IPS-NIHi7 (cell line): Measurements from ENCODE around the gene CCDC89.
"Not testable (repeated sequence)": the region's sequence is repeated elsewhere in the genome, so short reads cannot be mapped to it uniquely, and the experiment has no call there.

Experiments
- DNase-seq: peaks from one replicate; pipeline ENCODE4 v3.0.0; 2012; ENCODE audit warnings: mixed read lengths; ENCODE audit errors: extremely low spot score

Gene CCDC89

DNA sequence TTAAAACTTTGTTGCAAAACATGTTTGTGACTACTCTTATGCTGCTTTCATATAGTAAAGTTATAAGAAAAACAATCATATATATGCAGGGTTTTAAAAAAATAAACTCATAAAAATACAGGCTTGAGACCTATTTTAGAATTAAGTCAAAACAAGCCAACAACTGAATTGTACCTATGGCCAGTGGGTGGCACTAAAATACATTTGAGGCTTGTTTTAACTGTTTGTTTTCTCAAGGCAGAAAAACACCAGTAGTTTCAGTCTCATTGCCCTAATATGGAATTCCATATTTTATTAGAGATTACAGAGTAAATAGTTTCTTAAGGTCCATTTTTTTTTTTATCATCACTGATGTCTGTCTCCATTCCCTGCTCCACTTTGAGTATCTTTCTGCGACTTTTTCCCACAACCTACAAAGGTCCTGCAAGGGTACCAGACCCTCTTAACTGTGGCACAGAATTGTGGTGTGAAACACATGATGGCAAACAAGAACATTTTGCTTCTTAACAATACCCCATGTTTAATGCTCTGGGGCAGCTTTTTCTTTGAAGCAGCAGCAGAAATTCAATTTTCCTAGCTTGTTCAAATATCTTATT, 8.5 kb upstream of the CCDC89 start:
- peak; percentile 45 for DNase-seq

DNA sequence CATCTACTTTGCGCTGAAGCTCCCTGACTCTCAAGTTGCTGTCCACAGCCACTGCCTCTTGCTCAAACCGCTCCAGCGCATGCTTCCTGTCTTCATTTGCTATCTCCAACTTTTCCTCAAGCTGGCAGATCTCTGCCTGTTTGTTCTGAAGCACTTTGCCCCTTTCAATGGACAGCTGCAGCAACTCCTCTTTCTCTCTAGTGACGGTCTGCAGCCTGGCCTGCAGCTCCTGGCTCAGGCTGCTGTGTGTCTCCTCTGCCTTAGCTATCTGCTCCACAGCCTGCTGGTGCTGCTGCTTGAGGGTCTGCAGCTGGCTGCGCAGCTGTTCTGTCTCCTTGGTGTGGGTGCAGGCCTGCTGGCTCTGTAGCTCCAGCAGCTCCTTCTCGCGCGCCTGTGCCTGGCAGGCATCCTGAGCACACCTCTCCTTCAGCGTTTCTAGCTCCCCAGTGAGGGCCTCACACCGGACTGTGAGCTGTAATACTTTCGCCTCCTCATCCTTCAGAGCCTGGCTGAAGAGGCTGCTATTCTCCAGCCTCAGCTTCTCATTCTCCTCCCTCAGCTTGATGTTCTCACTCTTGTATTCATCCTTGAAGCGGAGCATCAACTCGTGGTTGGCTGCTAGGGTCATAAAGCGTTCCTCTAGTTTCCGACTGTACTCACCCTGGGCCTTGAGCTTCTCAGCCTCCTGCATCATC, 723 bp downstream of the CCDC89 start:
- DNase-seq: no peak

DNA sequence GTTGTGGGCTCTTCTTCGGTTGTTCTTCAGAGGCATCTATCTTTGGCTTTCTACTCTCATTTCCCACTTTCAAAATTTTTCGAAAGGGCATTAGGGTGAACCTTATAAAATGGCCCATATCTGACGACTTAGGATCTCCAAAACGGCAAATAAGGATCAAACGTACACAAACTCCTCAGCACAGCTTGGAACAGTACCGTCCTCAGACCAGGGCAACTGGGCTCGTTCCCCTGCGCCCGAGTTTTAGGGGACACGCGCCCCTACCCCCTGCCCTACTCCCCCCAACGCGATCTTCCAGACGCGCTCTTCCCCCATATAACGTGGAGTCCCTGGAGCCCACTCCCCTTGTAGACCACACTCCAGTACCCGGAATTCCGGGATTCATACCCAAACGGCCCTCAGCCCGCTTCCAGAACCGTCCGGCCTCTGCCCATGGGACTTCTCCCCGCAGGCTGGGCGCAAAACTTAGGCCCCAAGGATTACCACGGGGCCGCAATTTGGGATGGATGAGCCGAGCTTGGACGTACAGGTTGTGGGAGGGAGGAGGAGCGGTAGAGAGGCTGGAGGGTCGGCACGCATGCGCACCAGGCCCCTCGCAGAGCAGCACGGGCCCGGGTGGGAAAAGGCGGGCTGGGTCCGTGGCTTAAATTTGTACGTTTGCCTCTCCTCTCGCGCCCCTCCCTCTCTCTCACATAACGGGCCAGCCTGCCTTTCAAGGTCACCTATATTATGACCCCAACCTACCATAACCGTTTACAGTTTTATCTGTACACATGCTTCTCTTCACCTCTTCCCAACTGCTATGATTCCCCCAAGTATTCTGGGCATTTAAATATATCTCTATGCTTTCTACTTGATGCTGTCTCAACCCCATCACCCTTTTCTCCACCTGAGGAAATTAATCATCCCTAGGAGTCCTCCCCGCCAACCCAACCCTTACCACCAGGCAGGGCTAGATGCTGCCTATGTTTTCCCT, 3.4 kb downstream of the CCDC89 start:
- DNase-seq: no peak

DNA sequence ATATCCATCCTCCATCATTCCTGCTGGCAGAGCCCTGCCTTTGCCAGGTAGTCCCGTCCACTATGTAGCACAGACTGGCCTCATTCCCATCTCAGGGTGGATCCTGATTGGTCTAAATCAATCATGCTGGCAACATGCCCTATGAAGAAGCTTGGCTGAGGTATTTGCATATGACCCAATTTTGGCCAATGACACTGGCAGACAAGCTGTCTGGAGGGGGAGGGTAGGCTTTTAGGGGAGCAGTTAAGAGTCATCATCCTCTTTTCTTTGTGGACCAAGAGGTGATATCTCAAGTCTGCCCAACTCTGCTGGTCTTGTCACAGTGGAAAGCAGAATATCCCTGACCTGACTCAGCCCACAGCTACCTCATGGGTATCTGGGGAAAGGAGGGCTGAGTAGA, 5.1 kb downstream of the CCDC89 start:
- no peak for DNase-seq

DNA sequence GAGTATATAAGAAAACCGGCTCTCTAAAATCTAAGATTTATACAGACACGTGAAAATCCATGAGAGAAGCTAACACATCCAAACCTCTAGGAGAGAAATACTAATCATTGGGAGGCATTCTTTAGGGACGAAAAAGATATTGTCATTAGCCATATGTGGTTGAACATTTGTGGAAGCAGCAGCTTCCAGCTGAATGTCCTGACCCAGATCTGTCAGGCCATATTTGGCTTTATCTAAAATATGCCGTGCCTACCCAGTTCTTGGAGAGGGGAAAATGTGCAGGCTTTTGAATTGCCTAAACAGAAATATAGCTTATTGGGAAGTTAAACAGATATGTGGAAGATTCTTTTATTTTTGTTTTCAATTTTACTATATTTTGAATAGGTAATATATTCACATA, 6.4 kb downstream of the CCDC89 start:
- no peak for DNase-seq

DNA sequence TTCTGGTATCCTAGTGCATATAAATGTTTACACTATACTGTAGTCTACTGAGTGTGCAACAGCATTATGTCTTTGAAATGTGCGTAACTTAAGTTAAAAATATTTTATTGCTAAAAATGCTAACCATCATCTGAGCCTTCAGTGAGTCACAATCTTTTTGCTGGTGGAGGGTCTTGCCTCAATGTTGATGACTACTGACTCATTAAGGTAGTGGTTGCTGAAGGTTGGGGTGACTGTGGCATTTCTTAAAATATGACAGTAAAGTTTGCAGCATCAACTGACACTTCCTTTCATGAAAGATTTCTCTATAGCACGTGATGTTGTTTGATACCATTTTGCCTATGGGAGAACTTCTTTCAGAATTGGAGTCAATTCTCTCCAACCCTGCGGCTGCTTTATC, 12.6 kb downstream of the CCDC89 start:
- no peak for DNase-seq

DNA sequence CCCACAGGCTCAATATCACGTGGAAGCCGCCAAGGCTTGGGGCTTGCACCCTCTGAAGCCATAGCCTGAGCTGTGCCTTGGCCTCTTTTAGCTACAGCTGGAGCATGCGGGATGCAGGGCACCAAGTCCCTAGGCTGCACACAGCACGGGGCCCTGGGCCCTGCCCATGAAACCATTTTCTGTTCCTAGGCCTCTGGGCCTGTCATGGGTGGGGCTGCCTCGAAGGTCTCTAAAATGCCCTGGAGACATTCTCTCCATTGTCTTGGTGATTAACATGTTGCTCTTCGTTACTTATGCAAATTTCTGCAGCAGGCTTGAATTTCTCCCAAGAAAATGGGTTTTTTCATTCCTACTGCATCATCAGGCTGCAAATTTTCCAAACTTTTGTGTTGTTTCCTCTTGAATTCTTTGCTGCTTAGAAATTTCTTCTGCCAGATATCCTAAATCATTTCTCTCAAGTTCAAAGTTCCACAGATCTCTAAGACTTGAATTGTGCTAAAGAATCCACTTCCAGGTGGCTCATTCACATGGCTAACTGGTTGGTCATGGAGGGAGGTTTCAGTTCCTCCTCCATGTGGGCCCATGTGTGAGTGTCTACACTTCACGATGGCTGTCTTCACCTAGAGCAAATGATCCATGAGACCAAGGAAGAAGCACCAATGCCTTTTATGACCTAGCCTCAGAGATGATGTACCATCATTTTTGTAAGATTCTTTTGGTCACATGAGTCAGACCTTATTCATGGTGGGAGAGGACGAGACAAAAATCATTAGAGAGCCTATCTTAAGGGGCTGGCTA, 13.7 kb downstream of the CCDC89 start:
- DNase-seq: no peak

DNA sequence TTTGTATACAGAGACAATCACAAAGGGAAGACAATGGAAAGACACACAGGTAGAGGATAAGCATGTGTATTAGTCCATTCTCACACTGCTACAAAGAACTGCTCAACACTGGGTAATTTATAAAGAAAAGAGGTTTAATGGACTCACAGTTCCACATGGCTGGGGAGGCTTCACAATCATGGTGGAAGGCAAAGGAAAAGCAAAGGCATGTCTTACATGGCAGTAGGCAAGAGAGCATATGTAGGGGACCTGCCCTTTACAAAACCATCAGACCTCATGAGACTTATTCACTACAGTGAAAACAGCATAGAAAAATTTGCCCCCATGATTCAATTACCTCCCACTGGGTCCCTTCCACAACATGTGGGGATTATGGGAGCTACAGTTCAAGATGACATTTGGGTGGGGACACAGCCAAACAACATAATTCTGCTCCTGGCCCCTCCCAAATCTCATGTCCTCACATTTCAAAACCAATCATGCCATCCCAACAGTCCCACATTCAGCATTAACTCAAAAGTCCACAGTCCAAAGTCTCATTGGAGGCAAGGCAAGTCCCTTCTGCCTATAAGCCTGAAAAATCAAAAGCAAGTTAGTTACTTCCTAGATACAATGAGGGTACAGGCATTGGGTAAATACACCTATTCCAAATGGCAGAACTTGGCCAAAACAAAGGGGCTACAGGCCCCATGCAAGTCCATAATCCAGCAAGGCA, 14.9 kb downstream of the CCDC89 start:
- DNase-seq: not testable (repeated sequence)

DNA sequence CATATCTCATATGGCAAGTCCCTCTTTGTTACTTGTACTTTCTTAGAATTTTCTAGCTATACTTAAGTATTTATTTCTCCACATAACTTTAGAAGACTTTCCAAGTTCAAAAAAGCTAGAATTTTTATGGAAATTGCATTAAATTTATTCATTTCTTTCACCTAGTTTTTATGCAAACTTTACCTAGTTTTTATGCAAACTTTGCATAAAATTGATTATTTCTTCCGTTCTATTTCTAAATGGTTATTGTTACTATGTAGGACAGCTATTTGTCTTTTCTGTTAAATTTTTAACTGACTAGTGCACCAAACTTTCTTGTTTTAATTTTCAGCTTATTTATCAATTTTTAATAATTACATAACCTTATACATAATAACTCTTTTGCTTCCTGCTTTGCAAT, 17.8 kb downstream of the CCDC89 start:
- DNase-seq: no peak

DNA sequence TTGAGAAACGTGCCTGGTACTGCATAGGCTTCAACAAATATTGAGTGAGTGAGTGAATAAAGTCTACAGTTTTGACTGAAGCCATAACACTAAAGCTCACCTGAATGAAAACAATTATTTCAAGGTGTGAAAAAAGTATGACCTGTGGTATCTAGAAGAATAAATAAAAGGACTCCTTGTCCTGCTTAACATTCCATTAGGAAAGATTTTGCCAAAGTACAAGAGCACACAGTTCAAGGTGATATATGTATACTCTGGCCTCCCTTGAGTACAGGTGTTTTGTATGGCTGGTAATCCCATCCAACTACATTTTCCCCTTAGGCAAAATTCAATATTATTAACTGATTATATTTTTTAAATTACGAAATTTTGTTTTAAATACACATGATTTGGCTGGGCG, 19.3 kb downstream of the CCDC89 start:
- no peak for DNase-seq

DNA sequence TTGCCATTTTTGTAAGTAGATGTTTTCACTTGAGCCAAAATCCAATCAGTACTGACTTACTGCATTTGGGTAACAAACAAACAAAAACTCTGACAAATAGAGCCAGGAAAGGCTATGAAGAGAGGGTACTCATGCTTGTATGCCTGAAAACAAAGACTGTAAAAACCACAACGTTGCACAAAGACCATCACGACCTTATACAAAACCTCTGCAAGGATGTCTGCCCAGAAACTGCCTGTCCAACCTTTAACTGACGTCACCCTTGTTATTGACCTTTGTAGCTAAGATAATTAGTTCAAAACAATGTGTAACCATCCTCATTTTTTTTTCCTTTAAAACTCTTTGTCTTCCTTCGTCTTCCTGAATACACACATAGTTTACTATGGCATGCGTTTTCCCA, 20.3 kb downstream of the CCDC89 start:
- DNase-seq: no peak

DNA sequence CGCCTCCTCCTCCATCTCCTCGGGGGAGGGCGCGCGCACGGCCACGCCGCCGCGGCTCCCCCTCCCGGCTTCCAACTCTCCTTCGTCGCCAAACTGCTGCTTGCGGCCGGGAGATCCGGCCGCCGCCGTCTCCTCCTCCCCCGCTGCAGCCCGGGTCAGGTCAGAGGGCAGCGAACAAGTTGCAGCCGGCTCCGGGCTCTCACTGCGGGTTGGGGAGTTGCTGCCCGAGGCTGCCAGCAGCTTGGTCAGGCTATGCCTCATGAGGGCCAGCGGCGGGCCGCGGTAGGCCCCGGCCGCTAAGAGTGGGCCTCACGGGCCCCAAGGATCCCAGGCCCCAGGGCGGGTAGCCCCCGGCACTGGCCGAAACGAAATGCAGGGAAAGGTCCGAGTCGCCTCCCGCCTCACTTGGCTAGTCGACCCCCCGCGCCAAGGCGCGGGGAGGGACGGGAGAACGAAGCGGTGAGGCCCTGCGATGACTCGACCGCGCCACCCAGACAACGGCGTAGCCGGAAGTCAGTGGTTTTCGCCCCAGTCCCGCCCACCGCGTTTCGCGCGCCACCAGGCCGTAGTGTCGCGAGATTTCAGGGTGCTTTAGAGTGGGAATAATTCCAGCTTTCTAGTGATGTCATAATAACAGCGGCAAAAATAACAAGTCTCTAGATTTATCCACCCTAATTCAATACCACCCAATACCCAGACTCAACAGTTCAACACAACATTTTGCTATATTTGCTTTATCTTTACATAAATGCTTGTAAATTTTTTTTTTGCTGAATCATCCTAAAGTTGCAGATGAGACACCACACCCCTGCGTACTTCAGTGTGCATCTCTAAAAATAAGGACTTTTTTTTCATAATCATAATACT, 21.1 kb downstream of the CCDC89 start, which contains the start of gene CREBZF:
CREBZF (minus strand) TSS at position 515 of the 867 bp plus-strand sequence; CDS start at position 261, 254 bp downstream.
- DNase-seq: peak; percentile 92

DNA sequence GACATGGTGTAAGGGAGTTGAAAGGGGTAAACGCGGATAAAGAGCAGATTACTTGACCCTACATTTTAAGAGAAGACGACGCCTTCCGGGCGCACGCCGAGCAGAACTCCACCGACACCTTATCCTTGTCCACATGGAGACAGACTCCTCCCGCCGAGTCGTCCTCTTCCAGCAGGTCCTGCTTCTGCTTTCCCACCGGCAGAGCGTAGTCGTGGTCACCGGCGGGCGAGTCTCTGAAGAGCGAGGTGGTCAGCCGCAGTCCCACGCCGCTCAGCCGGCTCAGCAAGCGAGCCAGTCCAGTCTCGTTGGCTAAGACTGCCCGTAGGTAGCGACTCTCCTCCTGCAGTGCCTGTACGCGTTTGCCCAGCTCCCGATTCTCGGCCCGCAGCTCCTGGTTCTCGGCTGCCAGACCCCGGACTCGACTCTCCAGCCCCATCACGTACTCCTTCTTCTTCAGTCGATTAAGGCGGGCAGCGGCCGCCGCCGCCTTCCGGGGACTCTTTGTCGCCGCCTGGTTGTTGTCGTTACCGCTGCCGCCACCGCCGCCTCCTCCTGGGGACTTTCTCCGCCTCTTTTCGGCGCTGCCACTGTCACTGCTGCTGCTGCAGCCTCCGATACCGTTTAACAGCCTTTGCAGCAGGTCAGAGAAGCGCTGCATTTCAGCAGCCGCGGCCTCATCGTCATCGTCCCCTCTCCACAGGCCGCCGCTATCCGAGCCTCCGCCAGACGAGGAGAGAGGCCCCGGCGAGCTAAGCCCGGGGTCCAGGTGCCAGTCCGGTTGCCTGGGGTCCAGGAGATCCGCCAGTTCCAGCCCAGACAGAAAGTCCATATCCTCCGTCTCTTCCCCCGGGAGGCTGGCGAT, 22.0 kb downstream of the CCDC89 start:
- DNase-seq: peak; percentile 69

DNA sequence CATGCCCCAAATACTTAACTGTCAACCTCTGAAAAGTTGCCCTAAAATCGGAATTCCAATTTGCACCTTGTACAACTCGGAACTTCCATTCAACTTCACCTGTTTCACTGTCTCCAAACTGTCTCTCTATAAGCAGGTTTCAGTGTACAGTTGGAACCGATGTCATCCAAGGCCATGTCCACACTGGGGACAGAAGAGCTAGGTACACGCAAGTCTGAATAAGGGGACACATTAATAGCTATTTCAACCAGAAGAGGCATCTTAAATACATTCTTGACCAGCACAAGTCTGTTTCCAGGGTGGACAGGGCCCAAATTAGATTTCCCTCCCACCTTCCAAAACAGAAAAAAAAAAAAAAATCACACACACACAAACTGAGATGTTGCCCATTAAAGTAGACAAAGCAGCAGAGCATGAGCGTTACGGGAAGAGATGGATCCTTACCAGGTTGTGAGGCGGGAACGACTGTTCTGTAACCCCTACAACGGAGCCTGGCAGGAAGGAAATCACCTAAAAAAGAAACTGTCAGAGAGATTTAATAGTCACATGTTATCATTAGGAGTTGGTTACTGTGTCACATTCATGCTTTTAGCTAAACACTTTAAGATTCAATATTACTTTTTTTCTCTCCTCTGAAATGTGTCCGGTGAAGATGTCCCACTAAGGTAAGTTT, 22.8 kb downstream of the CCDC89 start:
- DNase-seq: no peak

DNA sequence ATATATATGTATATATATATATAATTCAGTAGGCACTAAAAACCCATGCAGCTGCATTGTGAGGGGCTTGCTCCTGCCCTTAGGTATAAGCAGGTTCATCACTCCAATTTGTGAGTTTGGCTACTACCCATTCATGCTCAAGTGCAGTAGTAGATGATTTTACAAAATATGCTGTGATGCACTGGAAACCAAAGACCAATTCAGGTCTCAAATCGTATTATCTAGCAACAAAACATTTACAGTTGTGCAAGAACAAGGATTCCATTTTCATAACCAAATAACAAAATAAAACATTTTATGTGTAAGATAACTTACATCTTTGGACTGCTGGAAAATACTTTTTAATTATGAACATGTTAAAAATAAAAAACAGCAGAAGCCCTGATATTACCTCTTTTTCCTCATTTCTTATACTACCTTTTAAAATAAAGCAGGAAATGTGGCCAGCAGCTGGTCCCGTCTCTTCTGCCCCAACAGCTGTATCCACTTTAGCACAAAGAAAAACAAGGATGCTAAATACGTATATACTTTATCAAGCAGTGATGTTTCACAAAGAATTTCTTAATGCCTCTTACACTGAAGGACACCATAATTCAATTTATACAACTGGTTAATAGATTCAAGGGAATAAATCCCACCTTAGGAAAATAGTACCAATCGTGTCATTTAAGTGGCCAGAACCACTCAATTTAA, 23.9 kb downstream of the CCDC89 start:
- DNase-seq: no peak

DNA sequence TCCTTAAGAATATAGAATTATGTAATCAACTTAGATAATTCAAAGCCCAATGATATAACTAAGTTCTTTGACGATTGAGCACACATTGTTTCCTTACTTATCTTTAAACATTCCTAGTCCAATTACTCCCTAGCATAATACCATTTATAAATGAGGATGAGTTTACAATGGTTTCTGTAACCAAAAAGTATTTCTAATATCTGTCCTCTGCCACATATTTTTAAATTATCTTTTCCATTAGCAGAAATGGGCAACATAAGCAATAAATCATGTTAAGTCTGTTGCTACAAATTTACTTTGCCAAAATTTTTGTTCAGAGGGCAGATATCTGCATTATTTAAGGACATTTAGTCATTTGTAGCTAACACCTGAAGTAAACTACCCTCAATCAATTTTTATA, 27.8 kb downstream of the CCDC89 start:
- no peak for DNase-seq

DNA sequence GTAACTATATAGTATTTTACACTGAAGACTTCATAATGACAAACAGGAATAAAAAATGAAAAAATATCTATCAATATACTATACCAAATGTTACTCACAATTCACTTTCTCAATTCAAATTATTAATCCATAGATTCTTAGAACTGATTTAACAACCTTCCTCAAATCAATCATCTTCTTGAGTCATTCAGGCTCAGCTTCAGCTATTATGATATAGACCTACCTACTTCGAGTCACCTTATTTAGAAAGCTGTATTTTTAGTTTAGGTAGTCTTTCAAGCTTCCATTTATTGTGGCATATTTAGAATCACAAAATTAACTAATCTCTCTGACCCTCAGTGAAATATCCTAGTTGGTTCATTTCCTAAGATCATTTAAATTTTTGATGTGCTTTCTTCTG, 29.2 kb downstream of the CCDC89 start:
- no peak for DNase-seq

DNA sequence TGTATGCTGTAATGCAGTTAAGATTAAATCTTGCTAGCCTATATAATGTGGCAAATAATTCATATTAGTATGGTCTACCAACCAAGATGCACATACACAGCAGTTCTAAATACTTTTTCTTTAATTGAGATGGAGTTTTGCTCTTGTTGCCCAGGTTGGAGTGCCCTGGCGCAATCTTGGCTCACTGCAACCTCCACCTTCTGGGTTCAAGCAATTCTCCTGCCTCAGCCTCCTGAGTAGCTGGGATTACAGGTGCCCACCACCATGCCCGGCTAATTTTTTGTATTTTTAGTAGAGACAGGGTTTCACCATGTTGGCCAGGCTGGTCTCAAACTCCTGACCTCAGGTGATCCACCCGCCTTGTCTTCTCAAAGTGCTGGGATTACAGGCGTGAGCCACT, 31.7 kb downstream of the CCDC89 start:
- not testable (repeated sequence) for DNase-seq
